HG03469 (cell line): ENCODE data around the gene INKA1.

Experiments
- ATAC-seq: cut with Tn5 transposase; IDR thresholded peaks from one replicate; pipeline ENCODE4 v1.9.1; 2021; ENCODE audit warnings: mild to moderate bottlenecking, moderate library complexity, moderate number of reproducible peaks; ENCODE audit not compliant: unreplicated experiment

Gene INKA1

GRCh38 chr3:49786357-49787181 is 16.5 kb upstream of the INKA1 start, which contains the start of gene IP6K1:
TSS of gene IP6K1 (minus strand) at chr3:49786542. CDS start at chr3:49748040, 38,502 bp downstream.
- peak; percentile 96 for ATAC-seq

GRCh38 chr3:49787182-49787464 is 15.9 kb upstream of the INKA1 start:
- no peak for ATAC-seq

GRCh38 chr3:49787536-49787935 is 15.5 kb upstream of the INKA1 start:
- ATAC-seq, result no peak

- no peak for ATAC-seq
Observed at GRCh38 chr3:49788056-49788455, 15.0 kb upstream of the INKA1 start.

GRCh38 chr3:49790626-49791411 is 12.2 kb upstream of the INKA1 start:
- no peak for ATAC-seq

- no peak for ATAC-seq
Observed at GRCh38 chr3:49791571-49791970, 11.5 kb upstream of the INKA1 start.

- ATAC-seq, result no peak
Observed at GRCh38 chr3:49792371-49793150, 10.5 kb upstream of the INKA1 start.

- ATAC-seq, result no peak
Observed at GRCh38 chr3:49793486-49794085, 9.5 kb upstream of the INKA1 start.

GRCh38 chr3:49794431-49794830 is 8.6 kb upstream of the INKA1 start:
- ATAC-seq, result no peak

GRCh38 chr3:49794926-49795905 is 7.8 kb upstream of the INKA1 start:
- ATAC-seq, result no peak

GRCh38 chr3:49799105-49799504 is 4.0 kb upstream of the INKA1 start:
- ATAC-seq, result no peak

GRCh38 chr3:49799761-49800160 is 3.3 kb upstream of the INKA1 start, which contains the start of gene CDHR4:
TSS of gene CDHR4 (minus strand) at chr3:49799873. CDS start at chr3:49799812, 61 bp downstream.
- no peak for ATAC-seq

GRCh38 chr3:49801160-49801559 is 1.9 kb upstream of the INKA1 start:
- ATAC-seq, result no peak

- ATAC-seq, result no peak
Observed at GRCh38 chr3:49803465-49804140, 542 bp downstream of the INKA1 start.

- ATAC-seq, result no peak
Observed at GRCh38 chr3:49804141-49805041, 1.3 kb downstream of the INKA1 start.

- ATAC-seq, result no peak
Observed at GRCh38 chr3:49805367-49805782, 2.3 kb downstream of the INKA1 start.

GRCh38 chr3:49805897-49806701 is 3.0 kb downstream of the INKA1 start:
- no peak for ATAC-seq
